HG03196 (cell line): ENCODE measurements around the gene OPN1MW.
"Not testable (repeated sequence)": the region's sequence is repeated elsewhere in the genome, so short reads cannot be mapped to it uniquely, and the experiment has no call there.

ENCODE experiments used
- ATAC-seq: cut with Tn5 transposase; IDR thresholded peaks from one replicate; pipeline ENCODE4 v1.9.1; 2021; ENCODE audit not compliant: unreplicated experiment

The OPN1MW gene

GRCh38 chrX:154209670-154210418 lies 27.4 kb downstream of the OPN1MW start:
- not testable (repeated sequence) for ATAC-seq

GRCh38 chrX:154211057-154211456 lies 28.7 kb downstream of the OPN1MW start:
- not testable (repeated sequence) for ATAC-seq

- ATAC-seq, result not testable (repeated sequence)
These were observed 29.1 kb downstream of the OPN1MW start for GRCh38 chrX:154211499-154211898.

GRCh38 chrX:154219456-154219855 lies 37.1 kb downstream of the OPN1MW start, which contains the start of gene OPN1MW2:
Gene OPN1MW2 (plus strand): TSS chrX:154219756. CDS start chrX:154219816, 60 bp downstream.
- not testable (repeated sequence) for ATAC-seq

- ATAC-seq, result not testable (repeated sequence)
These were observed 42.9 kb downstream of the OPN1MW start for GRCh38 chrX:154225292-154225691.

GRCh38 chrX:154226706-154227105 lies 44.3 kb downstream of the OPN1MW start:
- not testable (repeated sequence) for ATAC-seq

GRCh38 chrX:154231443-154231842 lies 49.0 kb downstream of the OPN1MW start:
- ATAC-seq, result not testable (repeated sequence)

- ATAC-seq, result not testable (repeated sequence)
These were observed 51.2 kb downstream of the OPN1MW start for GRCh38 chrX:154233620-154234019.

- not testable (repeated sequence) for ATAC-seq
These were observed 56.7 kb downstream of the OPN1MW start for GRCh38 chrX:154238939-154239559.

GRCh38 chrX:154239982-154240503 lies 57.6 kb downstream of the OPN1MW start:
- ATAC-seq, result not testable (repeated sequence)
